Measurements from ENCODE around the gene LIME1.

- TF ChIP-seq CTCF (IDR thresholded peaks at IDR 0.05), result no peak
- TF ChIP-seq ZFX (IDR thresholded peaks at IDR 0.05; ENCODE audit: borderline replicate concordance), result no peak
Observed at GRCh38 chr20:63759377-63759901, 23.0 kb downstream of the LIME1 start.
